ENCODE data around the gene MBP.
A peak's percentile ranks its signal among the peaks of the same experiment; 100 is the strongest.

MBP gene

DNA sequence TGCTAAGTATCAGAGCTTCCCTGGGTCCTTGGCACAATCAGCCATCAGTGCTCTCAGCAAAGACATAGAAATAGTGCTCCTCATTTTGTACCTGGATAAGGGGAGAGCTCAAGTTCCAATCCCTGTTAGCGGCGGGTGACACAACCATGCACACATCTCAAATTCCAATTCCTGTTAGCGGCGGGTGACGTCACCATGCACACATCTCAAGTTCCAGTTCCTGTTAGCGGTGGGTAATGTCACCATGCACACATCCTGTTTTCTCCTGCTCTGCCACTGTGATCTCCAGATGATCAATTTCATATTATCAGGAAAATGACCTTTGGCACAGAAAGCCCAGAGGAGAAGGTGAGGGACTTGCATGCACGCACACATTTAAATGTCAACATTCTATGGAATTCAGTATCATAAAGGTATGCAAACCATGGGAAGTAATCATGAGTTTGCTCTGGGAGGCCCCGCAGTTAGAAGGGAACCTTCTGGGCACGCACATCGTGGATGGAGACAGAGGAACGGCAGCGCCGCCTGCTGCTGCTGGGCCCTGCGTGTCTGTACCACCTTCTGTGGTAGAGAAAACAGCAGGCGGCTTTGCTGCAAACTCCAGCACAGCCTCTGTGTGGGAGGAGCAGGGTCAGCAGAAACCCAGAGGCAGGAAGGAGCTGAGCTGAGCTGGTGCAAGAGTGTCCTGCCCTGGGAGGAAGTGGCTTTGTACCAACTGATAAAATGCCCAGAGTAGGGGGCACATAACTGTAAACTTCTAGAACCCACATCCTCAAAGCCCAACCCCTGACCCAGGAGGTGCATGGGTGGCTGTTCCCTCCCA is 77.8 kb downstream of the MBP start:
- in situ Hi-C loops (cut with HindIII; ENCODE audit: low pct_ligation_motif_present, low sequenced_read_pairs) = loop anchor here (25.0 kb wide), 1 partner anchor 157 kb away; no protein-coding TSS in a partner anchor

DNA sequence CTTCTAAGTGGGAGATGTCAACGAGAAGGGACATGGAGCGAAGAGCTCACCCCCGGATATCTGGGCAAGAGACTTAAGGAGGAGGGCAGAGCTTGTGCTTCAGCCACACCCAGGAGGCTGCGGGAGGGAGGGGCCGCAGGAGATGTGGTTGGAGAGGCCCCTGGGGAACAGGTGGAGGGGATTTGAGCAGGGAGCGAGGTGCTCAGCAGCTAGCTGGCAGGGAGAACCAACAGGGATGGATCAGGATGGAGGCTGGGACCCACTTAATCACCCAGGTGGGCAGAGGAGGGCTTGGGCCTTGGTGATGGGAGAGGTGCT is 78.3 kb downstream of the MBP start:
- Histone ChIP-seq H3K27ac (peak overlapping the region; percentile 96), H3K36me3 (replicated peaks) (peaks cover 2% of the 10 kb centered on the region), H3K4me3 (ENCODE audit: low read depth, low read length) (no peak overlapping the region), H3K27me3 (replicated peaks) (no peaks in the 10 kb centered on the region)
- in situ Hi-C loops (cut with HindIII; ENCODE audit: low pct_ligation_motif_present, low sequenced_read_pairs) = loop anchor here (25.0 kb wide), 1 partner anchor 158 kb away; no protein-coding TSS in a partner anchor
- TF ChIP-seq, protein P1, sequence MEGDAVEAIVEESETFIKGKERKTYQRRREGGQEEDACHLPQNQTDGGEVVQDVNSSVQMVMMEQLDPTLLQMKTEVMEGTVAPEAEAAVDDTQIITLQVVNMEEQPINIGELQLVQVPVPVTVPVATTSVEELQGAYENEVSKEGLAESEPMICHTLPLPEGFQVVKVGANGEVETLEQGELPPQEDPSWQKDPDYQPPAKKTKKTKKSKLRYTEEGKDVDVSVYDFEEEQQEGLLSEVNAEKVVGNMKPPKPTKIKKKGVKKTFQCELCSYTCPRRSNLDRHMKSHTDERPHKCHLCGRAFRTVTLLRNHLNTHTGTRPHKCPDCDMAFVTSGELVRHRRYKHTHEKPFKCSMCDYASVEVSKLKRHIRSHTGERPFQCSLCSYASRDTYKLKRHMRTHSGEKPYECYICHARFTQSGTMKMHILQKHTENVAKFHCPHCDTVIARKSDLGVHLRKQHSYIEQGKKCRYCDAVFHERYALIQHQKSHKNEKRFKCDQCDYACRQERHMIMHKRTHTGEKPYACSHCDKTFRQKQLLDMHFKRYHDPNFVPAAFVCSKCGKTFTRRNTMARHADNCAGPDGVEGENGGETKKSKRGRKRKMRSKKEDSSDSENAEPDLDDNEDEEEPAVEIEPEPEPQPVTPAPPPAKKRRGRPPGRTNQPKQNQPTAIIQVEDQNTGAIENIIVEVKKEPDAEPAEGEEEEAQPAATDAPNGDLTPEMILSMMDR (IDR thresholded peaks at IDR 0.05; ENCODE audit: low read depth, low read length, missing control alignments) = no peak
- DNase-seq = no peak

More for the DNA sequence above, 77.8 kb downstream of the MBP start:
- TF ChIP-seq, protein P1 (IDR thresholded peaks at IDR 0.05; ENCODE audit: low read depth, low read length, missing control alignments) = peak; percentile 96
- Histone ChIP-seq H3K27me3 (replicated peaks) (no peaks in the 10 kb centered on the region), H3K4me3 (ENCODE audit: low read depth, low read length) (no peak overlapping the region), H3K27ac (peak overlapping the region; percentile 96), H3K36me3 (replicated peaks) (peaks cover 2% of the 10 kb centered on the region)
- DNase-seq = peak; percentile 96

DNA sequence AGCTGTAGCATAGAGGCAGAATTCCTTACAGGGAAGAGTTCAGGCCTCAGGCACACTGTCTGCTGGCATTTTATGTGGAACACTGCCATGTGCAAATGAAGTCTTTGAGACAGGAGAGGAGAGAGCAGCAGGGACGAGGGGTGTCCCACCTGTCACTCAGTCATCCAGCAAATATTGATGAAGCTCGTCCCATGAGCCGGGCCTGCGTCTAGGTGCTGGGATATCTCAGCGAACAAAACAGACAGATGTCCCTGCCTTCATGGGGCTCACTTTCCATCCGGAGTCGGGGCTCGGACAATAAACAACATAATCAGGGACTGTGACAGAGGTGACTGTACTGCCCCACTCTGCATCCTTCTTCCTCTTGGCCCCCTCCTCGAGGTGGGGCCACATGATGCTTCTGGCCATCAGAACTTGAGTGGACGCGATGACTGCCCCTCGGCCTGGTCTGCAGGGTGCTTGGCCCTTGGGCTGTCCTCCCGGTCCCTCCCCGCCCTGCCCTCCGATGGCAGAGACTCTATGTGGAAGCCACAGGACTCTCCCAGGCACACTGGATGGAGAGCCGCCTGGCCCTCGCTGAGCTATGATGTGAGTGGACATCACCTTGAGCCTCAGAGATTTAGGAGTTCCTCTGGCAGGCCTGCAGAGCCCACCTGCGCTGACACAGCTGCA is 78.8 kb downstream of the MBP start:
- Histone ChIP-seq H3K36me3 (replicated peaks) (peaks cover 2% of the 10 kb centered on the region), H3K4me3 (ENCODE audit: low read depth, low read length) (no peak overlapping the region), H3K27me3 (replicated peaks) (no peaks in the 10 kb centered on the region), H3K27ac (peak overlapping the region; percentile 96)
- in situ Hi-C loops (cut with HindIII; ENCODE audit: low pct_ligation_motif_present, low sequenced_read_pairs) = loop anchor here (25.0 kb wide), 1 partner anchor 159 kb away; no protein-coding TSS in a partner anchor
- DNase-seq = no peak
- TF ChIP-seq, protein P1 (IDR thresholded peaks at IDR 0.05; ENCODE audit: low read depth, low read length, missing control alignments) = no peak

DNA sequence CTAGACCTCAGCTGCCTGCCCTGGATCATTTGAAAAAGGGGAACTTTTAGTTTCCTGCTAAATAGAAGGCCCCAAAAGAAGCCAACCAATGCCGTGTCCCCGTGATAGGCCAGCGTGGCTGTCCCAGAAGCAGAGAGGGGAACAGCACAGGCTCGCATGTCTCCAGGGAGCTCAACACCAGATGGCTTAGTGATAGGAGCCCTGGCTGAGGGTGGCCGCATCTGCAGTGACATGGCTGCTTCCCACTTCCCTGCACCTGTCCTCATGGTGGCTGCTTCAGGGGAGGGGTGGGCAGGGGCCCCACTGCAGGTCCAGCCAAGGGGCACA is 79.6 kb downstream of the MBP start:
- Histone ChIP-seq H3K27me3 (replicated peaks) (no peaks in the 10 kb centered on the region), H3K27ac (no peak overlapping the region), H3K4me3 (ENCODE audit: low read depth, low read length) (no peak overlapping the region), H3K36me3 (replicated peaks) (peaks cover 2% of the 10 kb centered on the region)
- in situ Hi-C loops (cut with HindIII; ENCODE audit: low pct_ligation_motif_present, low sequenced_read_pairs) = loop anchor here (25.0 kb wide), 1 partner anchor 159 kb away; no protein-coding TSS in a partner anchor
- no peak for DNase-seq
- TF ChIP-seq, protein P1 (IDR thresholded peaks at IDR 0.05; ENCODE audit: low read depth, low read length, missing control alignments) = no peak

DNA sequence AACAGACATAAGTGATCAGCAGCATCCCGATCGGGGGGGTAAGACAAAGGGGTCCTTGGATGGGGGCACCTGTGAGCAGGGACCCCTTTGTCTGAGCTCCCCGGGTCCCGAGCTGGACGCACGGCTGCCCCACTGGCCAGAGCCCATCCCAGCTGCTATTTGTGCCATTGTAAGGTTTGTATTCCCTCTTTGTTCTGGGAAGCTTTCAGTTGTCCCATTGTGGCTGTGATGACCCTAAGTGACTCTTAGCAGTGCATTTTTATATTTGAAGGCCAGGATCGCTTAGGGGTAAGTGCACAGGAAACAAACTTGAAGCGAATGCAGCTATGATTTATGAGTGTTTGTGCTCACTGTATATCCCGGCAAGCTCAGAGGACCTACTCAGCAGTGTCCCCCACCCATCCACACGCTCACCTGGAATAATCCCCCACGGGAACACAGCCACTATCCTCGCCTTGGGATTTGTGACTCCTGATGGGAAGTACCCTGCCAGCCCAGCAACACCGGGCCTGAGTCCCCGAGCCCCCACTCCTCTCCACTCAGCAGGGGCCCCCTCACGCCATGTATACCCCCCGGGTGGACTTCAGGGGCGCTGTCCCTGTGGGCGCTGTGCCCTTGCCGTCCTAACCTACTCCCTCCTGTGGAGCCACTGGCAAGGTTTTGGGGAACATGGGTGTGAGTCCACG is 80.1 kb downstream of the MBP start:
- H3K27ac ChIP-seq = no peak overlapping the region
- peaks cover 2% of the 10 kb centered on the region for H3K36me3 ChIP-seq (replicated peaks)
- in situ Hi-C loops (cut with HindIII; ENCODE audit: low pct_ligation_motif_present, low sequenced_read_pairs) = loop anchor here (25.0 kb wide), 1 partner anchor 160 kb away; no protein-coding TSS in a partner anchor

More for the DNA sequence above, 80.1 kb downstream of the MBP start:
- TF ChIP-seq, protein P1 (IDR thresholded peaks at IDR 0.05; ENCODE audit: low read depth, low read length, missing control alignments) = no peak
- no peak overlapping the region for H3K4me3 ChIP-seq (ENCODE audit: low read depth, low read length)
- DNase-seq = no peak
- no peaks in the 10 kb centered on the region for H3K27me3 ChIP-seq (replicated peaks)

Data from brain microvascular endothelial cell (primary cell).